WI38 (cell line): ENCODE measurements around the gene DPM1.

Source experiments
- H3K4me3 ChIP-seq: 2 replicates; pipeline ENCODE4 v1.5.1; 2011; ENCODE audit warnings: low read depth, mild to moderate bottlenecking, control low read depth, low read length
- TF ChIP-seq, protein P1 (sequence below): IDR thresholded peaks from 2 replicates; pipeline ENCODE4 v1.5.1; 2012; ENCODE audit warnings: low read depth, mild to moderate bottlenecking, control low read depth, low read length

The DPM1 gene

DNA sequence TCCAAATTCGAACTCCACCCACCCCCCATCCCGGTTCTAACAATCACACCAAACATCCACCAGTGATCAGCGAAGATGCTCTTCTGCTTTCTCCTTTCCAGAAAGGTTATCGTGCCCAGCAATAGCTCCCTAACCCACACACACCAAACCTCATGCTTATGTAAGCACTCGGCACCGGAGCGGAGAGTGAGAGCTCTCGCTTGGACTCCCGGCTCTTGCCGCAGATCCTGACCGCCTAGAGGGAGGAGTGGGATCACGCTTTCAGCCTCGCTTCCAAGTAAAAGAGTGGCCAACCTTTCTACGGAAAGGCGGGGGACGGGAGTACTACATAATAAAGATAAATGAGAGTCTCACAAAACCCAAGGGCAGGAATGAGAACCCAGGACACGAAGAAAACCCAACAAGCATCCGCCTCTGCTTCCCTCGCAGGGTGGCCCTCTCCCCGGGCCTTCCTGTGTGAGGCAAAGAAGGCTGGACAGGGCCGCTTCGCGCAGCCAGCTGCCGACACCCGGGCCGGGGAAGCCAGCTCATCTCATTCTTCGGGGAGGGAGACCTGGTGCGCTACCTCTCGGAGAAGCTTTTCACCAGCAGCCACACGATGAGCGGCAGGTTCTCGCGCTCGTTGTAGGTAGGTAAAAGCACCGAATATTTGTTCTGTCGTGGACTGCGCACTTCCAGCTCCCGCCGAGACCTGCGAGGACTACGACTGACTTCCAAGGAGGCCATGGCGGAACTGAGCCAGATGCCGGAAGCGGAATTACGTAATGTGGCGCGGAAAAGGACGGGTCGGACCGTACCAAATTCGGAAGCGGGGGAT lies at the start of gene DPM1:
Gene DPM1, minus strand, starts transcription at position 735 of the 817 bp plus-strand sequence. Its CDS starts 9 bp downstream, at position 726.
- H3K4me3 ChIP-seq, result peak within 1 kb of the TSS; percentile 96
- TF ChIP-seq, protein P1, sequence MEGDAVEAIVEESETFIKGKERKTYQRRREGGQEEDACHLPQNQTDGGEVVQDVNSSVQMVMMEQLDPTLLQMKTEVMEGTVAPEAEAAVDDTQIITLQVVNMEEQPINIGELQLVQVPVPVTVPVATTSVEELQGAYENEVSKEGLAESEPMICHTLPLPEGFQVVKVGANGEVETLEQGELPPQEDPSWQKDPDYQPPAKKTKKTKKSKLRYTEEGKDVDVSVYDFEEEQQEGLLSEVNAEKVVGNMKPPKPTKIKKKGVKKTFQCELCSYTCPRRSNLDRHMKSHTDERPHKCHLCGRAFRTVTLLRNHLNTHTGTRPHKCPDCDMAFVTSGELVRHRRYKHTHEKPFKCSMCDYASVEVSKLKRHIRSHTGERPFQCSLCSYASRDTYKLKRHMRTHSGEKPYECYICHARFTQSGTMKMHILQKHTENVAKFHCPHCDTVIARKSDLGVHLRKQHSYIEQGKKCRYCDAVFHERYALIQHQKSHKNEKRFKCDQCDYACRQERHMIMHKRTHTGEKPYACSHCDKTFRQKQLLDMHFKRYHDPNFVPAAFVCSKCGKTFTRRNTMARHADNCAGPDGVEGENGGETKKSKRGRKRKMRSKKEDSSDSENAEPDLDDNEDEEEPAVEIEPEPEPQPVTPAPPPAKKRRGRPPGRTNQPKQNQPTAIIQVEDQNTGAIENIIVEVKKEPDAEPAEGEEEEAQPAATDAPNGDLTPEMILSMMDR, result no peak

DNA sequence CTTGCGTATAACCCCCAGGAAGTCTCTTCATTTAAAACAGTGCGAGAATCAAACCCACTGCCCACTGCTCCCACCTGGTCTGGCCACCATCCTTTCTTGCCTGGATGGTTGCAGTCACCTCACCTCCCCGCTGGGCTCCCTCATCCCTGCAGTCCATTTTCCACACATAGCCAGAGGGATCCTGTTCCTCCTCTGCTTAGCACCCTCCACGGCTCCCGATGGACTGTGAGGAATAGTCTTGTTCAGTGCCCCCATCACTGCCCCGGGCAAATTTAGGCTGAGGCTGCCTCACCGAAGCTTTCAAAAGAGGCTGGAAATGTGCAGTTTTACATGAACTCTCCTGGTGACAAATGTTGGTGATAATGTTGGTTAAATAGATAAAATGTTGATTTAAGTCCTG lies 46.9 kb upstream of the DPM1 start:
- no peak overlapping the region for H3K4me3 ChIP-seq
- TF ChIP-seq, protein P1, result no peak

DNA sequence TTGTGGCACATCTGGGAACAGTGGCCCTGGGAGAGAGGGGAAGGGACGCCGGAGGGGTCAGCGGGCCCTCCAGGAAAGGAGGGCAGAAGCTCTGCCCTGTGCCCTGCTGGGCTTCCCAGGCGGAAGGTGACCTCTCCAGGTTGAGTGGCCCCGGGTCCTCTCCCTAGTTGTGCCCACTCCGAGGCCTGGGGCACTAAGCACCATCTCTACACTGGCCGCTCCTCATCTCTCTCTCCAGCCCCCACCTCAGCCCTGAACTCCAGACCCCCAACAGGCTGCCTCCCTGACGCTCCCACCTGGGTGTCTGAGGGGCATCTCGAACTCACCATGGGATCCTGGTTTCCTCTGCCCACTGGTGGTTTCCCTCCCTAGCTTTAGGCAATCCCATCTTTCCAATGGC lies 46.4 kb upstream of the DPM1 start:
- TF ChIP-seq, protein P1, result no peak
- H3K4me3 ChIP-seq, result no peak overlapping the region

DNA sequence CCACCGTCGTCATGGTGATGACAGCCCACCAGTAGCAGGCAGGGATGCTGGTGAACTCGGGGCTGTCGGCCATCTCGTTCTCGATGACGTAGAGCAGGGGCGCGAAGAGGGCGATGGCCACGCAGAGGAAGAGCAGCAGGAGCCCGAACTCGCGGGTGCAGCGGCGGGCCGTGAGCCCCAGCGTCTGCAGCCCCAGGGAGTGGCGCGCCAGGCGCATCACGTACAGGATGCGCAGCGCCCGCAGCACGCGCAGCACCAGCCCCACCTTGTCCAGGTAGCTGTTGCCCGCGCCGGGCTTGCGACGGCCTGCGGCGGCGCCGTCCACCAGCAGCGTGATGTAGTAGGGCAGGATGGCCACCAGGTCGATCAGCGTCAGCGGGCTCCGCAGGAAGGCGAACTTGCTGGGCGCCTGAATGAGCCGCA lies 46.0 kb upstream of the DPM1 start:
- TF ChIP-seq, protein P1, result no peak
- H3K4me3 ChIP-seq, result no peak overlapping the region

DNA sequence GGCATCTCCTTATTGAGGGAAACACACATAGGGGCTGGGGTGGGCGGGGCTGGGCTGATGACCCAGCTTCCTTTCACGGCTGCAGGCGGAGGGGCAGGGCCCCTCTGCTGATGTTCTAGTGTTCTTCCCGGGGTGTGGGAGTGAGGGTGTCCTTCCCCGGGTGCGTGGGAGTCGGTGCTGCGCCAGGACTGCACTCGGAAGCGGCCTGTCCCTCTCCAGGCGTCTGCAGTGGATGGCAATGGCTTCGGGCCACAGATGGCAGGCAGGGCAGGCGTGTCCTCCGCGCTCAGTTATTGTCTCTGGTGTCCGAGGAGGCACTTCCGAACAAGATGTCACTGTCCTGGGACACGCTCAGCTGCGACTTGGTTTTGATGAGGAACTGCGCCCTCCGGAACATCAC lies 45.4 kb upstream of the DPM1 start:
- H3K4me3 ChIP-seq, result no peak overlapping the region
- TF ChIP-seq, protein P1, result no peak

DNA sequence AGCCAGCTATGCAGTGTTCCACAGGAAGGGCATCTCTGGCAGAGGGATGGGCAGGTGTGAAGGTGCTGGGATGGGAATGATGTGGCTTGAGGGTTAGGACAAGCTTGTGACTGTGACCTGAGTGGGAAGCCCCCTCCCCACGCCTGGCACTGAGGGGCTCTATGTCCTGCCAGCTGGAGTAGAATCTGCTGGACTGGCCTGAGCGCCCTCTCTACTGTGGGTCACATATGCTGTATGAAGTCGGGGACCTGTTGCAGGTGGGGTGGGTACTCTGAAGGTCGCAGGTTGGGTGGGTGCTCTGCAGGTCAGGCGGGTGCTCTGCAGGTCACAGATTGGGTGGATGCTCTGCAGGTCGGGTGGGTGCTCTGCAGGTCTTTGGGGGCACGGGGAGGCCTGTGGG lies 44.3 kb upstream of the DPM1 start:
- no peak overlapping the region for H3K4me3 ChIP-seq
- TF ChIP-seq, protein P1, result no peak

DNA sequence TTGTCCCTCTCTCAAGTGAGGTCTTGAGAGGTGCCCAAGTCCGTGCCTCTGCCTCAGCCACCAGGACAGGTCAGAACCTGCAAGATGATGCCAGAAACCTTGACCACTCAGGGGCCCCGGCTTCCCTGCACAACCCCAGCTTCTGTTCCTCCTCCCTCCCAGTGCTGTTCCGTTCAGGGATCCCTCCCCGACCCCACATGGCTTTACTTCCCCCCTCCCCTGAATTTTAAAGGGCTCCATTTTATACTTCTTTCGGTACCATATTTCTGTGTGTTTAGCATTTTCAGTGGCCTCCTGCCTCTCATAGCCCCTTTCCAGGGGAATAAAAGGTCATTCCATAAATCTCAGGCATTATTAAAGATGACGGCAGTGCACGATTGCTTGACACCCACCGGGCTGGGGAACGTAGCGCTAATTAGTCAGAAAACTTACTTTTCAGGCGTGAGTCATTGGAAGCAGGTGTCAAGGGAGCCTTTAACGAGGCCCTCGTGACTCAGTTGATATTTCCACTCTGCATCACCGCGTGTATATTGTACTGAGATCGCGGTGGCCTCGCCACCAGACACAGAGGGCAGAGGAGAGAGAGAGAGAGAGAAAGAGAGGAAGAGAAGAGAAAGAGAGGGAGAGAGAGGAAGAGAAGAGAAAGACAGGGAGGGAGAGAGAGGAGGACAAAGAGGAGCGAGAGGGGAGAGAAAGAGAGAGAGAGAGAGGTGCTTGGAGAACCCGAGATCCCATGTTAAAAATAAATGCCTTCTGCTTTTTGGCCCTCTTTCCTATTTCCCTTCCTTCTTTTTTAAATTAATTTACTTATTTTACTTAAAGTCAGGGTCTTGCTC lies 43.3 kb upstream of the DPM1 start:
- H3K4me3 ChIP-seq, result no peak overlapping the region
- TF ChIP-seq, protein P1, result no peak
